Activated T-cell treated with anti-CD3 and anti-CD28 coated beads for 4 hours (primary cell): ENCODE results near the gene HLA-DQA2.
"Not testable (repeated sequence)": the region's sequence is repeated elsewhere in the genome, so short reads cannot be mapped to it uniquely, and the experiment has no call there.

Source experiments
- DNase-seq: peaks from one replicate; pipeline ENCODE4 v3.0.0-alpha.2; 2020

HLA-DQA2 gene

GRCh38 chr6:32782923-32783322, 41.7 kb downstream of the HLA-DQA2 start:
- DNase-seq: not testable (repeated sequence)

- DNase-seq: no peak
Measured at GRCh38 chr6:32785781-32786533, 44.8 kb downstream of the HLA-DQA2 start.

DNA sequence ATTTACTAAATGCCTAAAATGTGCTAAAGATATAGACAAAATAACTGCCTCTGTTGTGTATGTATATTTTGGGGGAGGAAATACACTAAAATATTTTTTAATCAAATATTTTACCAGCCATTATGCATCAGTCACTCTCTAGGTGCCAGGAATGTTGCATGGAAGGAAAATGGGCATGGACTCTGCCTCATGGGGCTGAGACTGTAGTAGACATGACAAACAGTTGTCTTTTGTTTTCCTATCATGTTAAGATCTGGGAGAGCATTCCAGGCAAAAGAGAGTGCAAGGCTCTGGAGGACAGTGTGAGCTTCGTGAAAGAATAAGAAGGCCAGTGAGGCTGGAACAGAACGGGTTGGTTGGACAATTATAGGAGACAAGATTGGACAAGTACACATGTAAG, 49.1 kb downstream of the HLA-DQA2 start:
- no peak for DNase-seq

DNA sequence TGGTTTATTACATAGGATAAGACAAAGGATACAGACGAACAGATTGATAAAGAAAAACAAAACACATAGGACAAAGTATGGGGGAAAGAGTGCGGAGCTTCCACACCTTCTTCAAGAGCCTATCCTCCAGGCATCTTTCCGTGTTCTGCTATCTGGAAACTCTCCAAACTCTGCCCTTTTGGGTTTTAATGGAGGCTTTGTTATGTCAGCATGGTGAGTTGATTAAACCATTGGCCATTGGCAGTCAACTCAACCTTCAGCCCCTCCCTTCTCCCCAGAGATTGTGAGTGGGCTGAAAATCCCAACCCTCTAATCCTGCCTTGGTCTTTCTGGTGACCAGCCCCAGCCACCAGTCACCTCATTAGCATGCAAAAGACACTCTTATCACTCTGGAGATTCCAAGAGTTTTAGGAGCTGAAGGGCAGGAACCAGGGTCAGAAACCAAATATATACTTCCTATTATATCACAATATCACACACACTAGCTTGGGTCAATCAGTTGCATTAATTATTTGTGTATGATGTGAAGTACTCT, 51.8 kb downstream of the HLA-DQA2 start:
- no peak for DNase-seq

- DNase-seq: no peak
Measured at GRCh38 chr6:32794510-32794909, 53.3 kb downstream of the HLA-DQA2 start.
